K562 (cell line): ENCODE measurements around the gene CUTA. TPM values are rescaled to one million over a fixed set of nuclear protein-coding genes. Genes with fewer than 3 reads are reported as not detected.
A peak's percentile ranks its signal among the peaks of the same experiment; 100 is the strongest.

Experiments
- ATAC-seq: fragments of 200-7000 bp; cut with Tn5 transposase; 3 replicates; pipeline ENCODE4 v1.9.1; 2020; ENCODE audit warnings: moderate library complexity
- BruUV-seq: library from RNA; stranded (reverse); fragments of 400-500 nt; replicated peaks from 2 replicates; lab custom pipeline; 2021; lab: Mats Ljungman, UMichigan
- CTCF ChIA-PET: fragments of 300-600 bp; formaldehyde crosslinking; extraction: SDS; loops from one replicate; lab custom pipeline; 2021; ENCODE audit warnings: low intra/inter-chr PET ratio; lab: Yijun Ruan, JAX
- POLR2A ChIA-PET: fragments of 300-600, 350-650 bp; sonication (Branson Sonifier 250); formaldehyde crosslinking; extraction: SDS; loops from one replicate; lab custom pipeline; 2021; ENCODE audit warnings: antibody characterized with exemption, inconsistent platforms; lab: Yijun Ruan, JAX
- DNase-seq, 4 experiments: peaks; one replicate each; pipeline versions ENCODE4 v3.0.0 to v3.0.0-alpha.2; 2011 to 2018; ENCODE audit warnings: low spot score in 3 of 4, mixed read lengths in 3 of 4; ENCODE audit errors: extremely low read depth in 1 of 4
- FAIRE-seq: peaks from 2 replicates; lab custom pipeline; 2011; peaks lifted over from hg19 to GRCh38; lab: Jason Lieb, UNC
- H2AFZ ChIP-seq: 2 replicates; pipeline ENCODE4 v1.6.0; 2011; ENCODE audit warnings: low read depth, low read length, control low read depth, inconsistent platforms
- H3K27ac ChIP-seq: fragments of 200-600 bp; 3 replicates; pipeline ENCODE4 v1.8.0; 2011; ENCODE audit warnings: low read depth, mild to moderate bottlenecking, control low read depth, inconsistent platforms, low read length, moderate library complexity, mixed read lengths; ENCODE audit errors: extremely low read depth
- H3K27me3 ChIP-seq, 2 experiments: fragments of 300-600 bp in 1 of 2; 2 replicates in 1 of 2; 3 replicates in 1 of 2; pipeline versions ENCODE4 v1.6.0 to v1.8.0; 2011; ENCODE audit warnings: inconsistent platforms in 2 of 2, low read length in 2 of 2, mild to moderate bottlenecking in 1 of 2, mixed read lengths in 1 of 2, moderate library complexity in 1 of 2; ENCODE audit not compliant: control insufficient read depth in 2 of 2, insufficient read depth in 2 of 2
- H3K36me3 ChIP-seq: fragments of 300-600 bp; 3 replicates; pipeline ENCODE4 v1.8.0; 2011; ENCODE audit warnings: mild to moderate bottlenecking, low read length, inconsistent platforms; ENCODE audit not compliant: control insufficient read depth, insufficient read depth
- H3K4me1 ChIP-seq, 2 experiments: fragments of 200-600 bp in 1 of 2; replicated peaks in 1 of 2; 2 replicates in 1 of 2; 3 replicates in 1 of 2; pipeline versions ENCODE4 v1.5.1 to v1.8.0; 2011; ENCODE audit warnings: inconsistent platforms in 2 of 2, low read length in 2 of 2, mild to moderate bottlenecking in 1 of 2, mixed read lengths in 1 of 2, moderate library complexity in 1 of 2; ENCODE audit not compliant: control insufficient read depth in 2 of 2, insufficient read depth in 2 of 2
- H3K4me2 ChIP-seq: 2 replicates; pipeline ENCODE4 v1.6.1; 2011; ENCODE audit warnings: low read length, control low read depth, inconsistent platforms, mixed read lengths; ENCODE audit not compliant: insufficient read depth
- H3K4me3 ChIP-seq: fragments of 200-600 bp; sonication (generic), shearing (Covaris generic); 2 replicates; pipeline ENCODE4 v1.5.1; 2016; ENCODE audit warnings: control low read depth, inconsistent platforms
- H3K79me2 ChIP-seq: fragments of 200-600 bp; 3 replicates; pipeline ENCODE4 v1.8.0; 2011; ENCODE audit warnings: low read length, inconsistent platforms; ENCODE audit not compliant: control insufficient read depth, insufficient read depth
- H3K9ac ChIP-seq, 2 experiments: 2 replicates each; pipeline versions ENCODE4 v1.6.0 to v1.6.1; 2011; ENCODE audit warnings: low read depth in 2 of 2, low read length in 2 of 2, control low read depth in 1 of 2, inconsistent platforms in 1 of 2, mild to moderate bottlenecking in 1 of 2, mixed read lengths in 1 of 2; ENCODE audit not compliant: insufficient read depth in 1 of 2
- H3K9me1 ChIP-seq: one replicate; pipeline ENCODE4 v1.6.0; 2011; ENCODE audit warnings: inconsistent platforms, mild to moderate bottlenecking, low read length, moderate library complexity; ENCODE audit not compliant: control insufficient read depth, insufficient read depth
- H3K9me3 ChIP-seq: replicated peaks from 2 replicates; pipeline ENCODE4 v1.5.1; 2011; ENCODE audit warnings: low read depth, low read length, inconsistent platforms; ENCODE audit not compliant: control insufficient read depth, insufficient read depth
- H4K20me1 ChIP-seq: replicated peaks from 2 replicates; pipeline ENCODE4 v1.6.1; 2011; ENCODE audit warnings: low read length, inconsistent platforms, mixed read lengths; ENCODE audit not compliant: control insufficient read depth, insufficient read depth
- ATF2 ChIP-seq: sonication (generic); formaldehyde crosslinking; IDR thresholded peaks from 2 replicates; pipeline ENCODE4 v1.8.1; 2022; ENCODE audit warnings: missing genetic modification reagents
- HDAC1 ChIP-seq, 2 experiments: fragments of 450-650 bp; IDR thresholded peaks; 2 replicates each; pipeline ENCODE4 v1.6.1; 2016 to 2017; ENCODE audit warnings: inconsistent platforms in 1 of 2, mild to moderate bottlenecking in 1 of 2, moderate library complexity in 1 of 2
- NKRF ChIP-seq: fragments of 450-650 bp; IDR thresholded peaks from 2 replicates; pipeline ENCODE4 v1.6.1; 2016; ENCODE audit warnings: borderline replicate concordance
- PKNOX1 ChIP-seq: fragments of 450-650 bp; IDR thresholded peaks from 2 replicates; pipeline ENCODE4 v1.6.1; 2016
- SRSF1 ChIP-seq: fragments of 200-400 bp; formaldehyde crosslinking; IDR thresholded peaks from 2 replicates; pipeline ENCODE4 v1.6.1; 2017; ENCODE audit warnings: mild to moderate bottlenecking, low read depth, low read length, moderate library complexity
- ZNF318 ChIP-seq, 2 experiments: fragments of 450-650 bp; IDR thresholded peaks; 2 replicates each; pipeline ENCODE4 v1.6.1; 2016; ENCODE audit warnings: mild to moderate bottlenecking in 2 of 2, borderline replicate concordance in 1 of 2, low read depth in 1 of 2, moderate library complexity in 1 of 2
- WGBS: fragments of 100-300 bp; shearing (Covaris generic); methylation state at CpG from one replicate; pipeline ENCODE4 v1.1.6; 2016; ENCODE audit warnings: low coverage, mixed read lengths; ENCODE audit not compliant: insufficient coverage; ENCODE audit errors: missing lambda C conversion rate; 5-methylcytosine and 5-hydroxymethylcytosine counted together
- in situ Hi-C: fragments of 300-500 bp; cut with MboI; formaldehyde crosslinking; loops from 4 replicates; pipeline ENCODE4 v1.15.0; 2018; ENCODE audit warnings: inconsistent platforms, mixed read lengths
- intact Hi-C: fragments of 100-400 bp; cut with micrococcal nuclease; formaldehyde crosslinking; loops from 2 replicates; pipeline ENCODE4 v1.14.2; 2022
- polyA plus RNA-seq, 8 experiments: library from polyadenylated mRNA; depleted of rRNA in 4 of 8; stranded (reverse) in 5 of 8; unstranded in 3 of 8; fragments of >200 nt; fragmentation: Nextera tagmentation in 2 of 8; fragmentation: Illumina TruSeq in 1 of 8; extraction: Ambion mirVana in 2 of 8; extraction: Trizol in 1 of 8; gene quantifications; 2 replicates each; pipeline versions ENCODE4 v1.2.1 to v1.2.3, GENCODE V29; 2011 to 2014; ENCODE audit warnings: inconsistent platforms in 1 of 8, missing spikeins in 1 of 8
- total RNA-seq, 7 experiments: library from RNA; depleted of rRNA in 6 of 7; stranded (reverse); fragments of >200 nt in 6 of 7; fragmentation: Illumina TruSeq in 2 of 7; extraction: Trizol in 2 of 7; gene quantifications; 2 replicates each; pipeline versions ENCODE4 v1.2.1 to v1.2.3, GENCODE V29; 2011 to 2021; ENCODE audit warnings: low replicate concordance in 1 of 7

Gene CUTA
- total and polyA plus RNA-seq, 9 of the 15 experiments (the other 6 are each of a cell fraction or from before 2014, with no cell fraction given): 166 to 682 (median 310) TPM

GRCh38 chr6:33391278-33391921 lies 26.5 kb downstream of the CUTA start, which contains the start of gene KIFC1:
Gene KIFC1 (plus strand): TSS chr6:33391823. CDS start chr6:33391986, 163 bp downstream.
- peaks cover 31% of the 10 kb centered on the region; the same call in 2 of the 3 replicates for H3K36me3 ChIP-seq
- DNase-seq (peak; percentile 98 to 100 (median 98)), ATAC-seq (peak; percentile 97), FAIRE-seq (peak; percentile 98)
- WGBS: under 1% methylated on average over 64 of the region's 67 CpGs
- H3K9me3 ChIP-seq: no peaks in the 10 kb centered on the region
- intact Hi-C loops (loop anchor here (1.0 to 5.0 kb wide), 6 partner anchors 19 to 101 kb away; partner anchors contain the start of genes CUTA and RGL2), in situ Hi-C loops (no loop called here)
- 0 out of 2 replicates have a peak, but pooled peaks cover 3% of the 10 kb centered on the region for H4K20me1 ChIP-seq
- POLR2A ChIA-PET: interaction anchor here (0.5 to 1.5 kb wide), 13 partner anchors 9 to 549 kb away, joined by 3 to 5 read pairs (median 3); partner anchors contain the start of genes B3GALT4, RPS18 and VPS52
- H3K4me2 ChIP-seq: peak within 1 kb of the TSS; percentile 93
- CTCF ChIA-PET: interaction anchor here (0.7 to 2.1 kb wide), 4 partner anchors 11 to 111 kb away, joined by 3 to 12 read pairs (median 6); no protein-coding TSS in a partner anchor
- peaks cover 48% of the 10 kb centered on the region for H3K79me2 ChIP-seq
- no peaks in the 10 kb centered on the region for H3K9me1 ChIP-seq
- no peaks in the 10 kb centered on the region for H3K27me3 ChIP-seq
- no TSS peak for BruUV-seq
- H3K9ac ChIP-seq: peak within 1 kb of the TSS; percentile 92
- peak within 1 kb of the TSS; percentile 96 for H2AFZ ChIP-seq
- peak within 1 kb of the TSS; percentile 89 for H3K27ac ChIP-seq
- H3K4me3 ChIP-seq: peak within 1 kb of the TSS; percentile 74
- peaks cover 19 to 22% of the 10 kb centered on the region in 2 experiments for H3K4me1 ChIP-seq
- TF ChIP-seq HDAC1 (IDR thresholded peaks at IDR 0.05) (peak in 1 of 2 experiments; percentile 97; a peak in 2 of 4 replicates), NKRF (peak; percentile 97; the same call in 1 of the 2 replicates), PKNOX1 (peak; percentile 90), ATF2 (CRISPR knock-in tag) (no peak), SRSF1 (no peak), ZNF318 (IDR thresholded peaks at IDR 0.05; ENCODE audit: borderline replicate concordance in 1 of 2, low read depth in 1 of 2) (no peak)
